Measurements from ENCODE around the gene SH2D3C. TPM values are rescaled to one million over a fixed set of nuclear protein-coding genes. Genes with fewer than 3 reads are reported as not detected.

SH2D3C gene
- polyA plus RNA-seq, 2 of the 4 experiments (the other 2 are of a cell fraction), result 0.06 TPM

DNA sequence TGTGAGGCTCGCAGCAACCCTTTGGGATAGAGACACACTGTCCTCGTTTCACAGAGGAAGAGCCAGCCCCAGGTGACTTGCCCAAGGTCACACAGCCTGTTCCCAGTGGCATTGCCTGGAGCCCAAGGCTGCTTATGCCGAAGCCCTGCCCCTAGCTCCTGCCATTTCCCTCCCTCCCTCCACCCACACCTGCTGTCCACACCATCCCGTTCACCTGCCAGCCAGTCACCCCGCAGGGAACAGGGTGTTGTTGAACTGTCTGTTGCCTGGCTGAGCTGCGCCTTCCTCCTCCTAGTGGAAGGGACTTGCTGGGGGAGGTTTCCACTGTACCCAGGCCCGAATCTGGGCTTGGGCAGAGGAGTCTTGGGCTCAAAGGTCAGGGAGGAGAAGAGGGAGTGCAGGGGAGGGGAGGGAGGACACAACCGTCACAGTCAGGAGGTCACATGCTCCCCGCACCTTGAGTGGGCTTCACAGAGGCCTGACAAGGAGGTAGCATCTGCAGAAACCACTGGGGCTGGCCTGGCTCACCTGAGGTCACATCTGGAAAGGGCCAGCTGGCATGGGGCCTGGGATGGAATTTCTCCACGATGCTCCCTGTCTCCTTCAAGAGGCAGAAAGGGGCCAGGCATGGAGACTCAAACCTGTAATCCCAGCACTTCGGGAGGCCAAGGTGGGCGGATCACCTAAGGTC is 56.3 kb downstream of the SH2D3C start:
- ChIA-PET CTCF (interaction anchor here (0.6 to 15.7 kb wide), 9 partner anchors 9 to 218 kb away, joined by 3 to 243 read pairs (median 3); partner anchors contain the start of gene TOR2A), POLR2A (no interaction called here)
- Histone ChIP-seq H3K9me3 (no peaks in the 10 kb centered on the region), H3K4me3 (no peak overlapping the region), H3K27ac (peak overlapping the region; percentile 67 to 88), H3K4me1 (peaks cover 25% of the 10 kb centered on the region), H3K4me2 (peak overlapping the region; percentile 75)
- FAIRE-seq (no peak), ATAC-seq (peak in 1 of 2 experiments; percentile 4; a peak in 3 of 6 replicates), DNase-seq (ENCODE audit: low read depth in 1 of 2, low spot score in 1 of 2) (no peak)
- TF ChIP-seq NR3C1 (IDR thresholded peaks at IDR 0.05) (no peak), ZNF302 (CRISPR knock-in tag; IDR thresholded peaks at IDR 0.05) (no peak), TP53 (CRISPR knock-in tag; IDR thresholded peaks at IDR 0.05) (no peak), MAFK (IDR thresholded peaks at IDR 0.05; ENCODE audit: partially characterized antibody) (no peak), PHF8 (IDR thresholded peaks at IDR 0.05; ENCODE audit: borderline replicate concordance, low read depth) (no peak), HOXB13 (CRISPR knock-in tag; IDR thresholded peaks at IDR 0.05; ENCODE audit: low read depth) (no peak), RAD21 (conservative IDR thresholded peaks at IDR 0.05 in 1 of 2, IDR thresholded peaks at IDR 0.05 in 1 of 2) (no peak), RFX5 (IDR thresholded peaks at IDR 0.05) (no peak), CHD2 (IDR thresholded peaks at IDR 0.05; ENCODE audit: low read length, partially characterized antibody) (no peak), MYC (IDR thresholded peaks at IDR 0.05; ENCODE audit: borderline replicate concordance, low read length) (no peak), GATA3 (IDR thresholded peaks at IDR 0.05; ENCODE audit: borderline replicate concordance) (no peak), JUN (IDR thresholded peaks at IDR 0.05) (no peak), CHD4 (IDR thresholded peaks at IDR 0.05; ENCODE audit: borderline replicate concordance) (no peak), BHLHE40 (IDR thresholded peaks at IDR 0.05; ENCODE audit: low read depth, low read length) (no peak), TFCP2L1 (CRISPR knock-in tag; IDR thresholded peaks at IDR 0.05) (no peak), EHF (CRISPR knock-in tag; IDR thresholded peaks at IDR 0.05) (no peak), RCOR1 (IDR thresholded peaks at IDR 0.05; ENCODE audit: low read depth, low read length) (no peak)
- TF ChIP-seq, protein P1, sequence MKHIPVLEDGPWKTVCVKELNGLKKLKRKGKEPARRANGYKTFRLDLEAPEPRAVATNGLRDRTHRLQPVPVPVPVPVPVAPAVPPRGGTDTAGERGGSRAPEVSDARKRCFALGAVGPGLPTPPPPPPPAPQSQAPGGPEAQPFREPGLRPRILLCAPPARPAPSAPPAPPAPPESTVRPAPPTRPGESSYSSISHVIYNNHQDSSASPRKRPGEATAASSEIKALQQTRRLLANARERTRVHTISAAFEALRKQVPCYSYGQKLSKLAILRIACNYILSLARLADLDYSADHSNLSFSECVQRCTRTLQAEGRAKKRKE (CRISPR knock-in tag; IDR thresholded peaks at IDR 0.05; ENCODE audit: low read depth), result no peak
- TF ChIP-seq, protein P2, sequence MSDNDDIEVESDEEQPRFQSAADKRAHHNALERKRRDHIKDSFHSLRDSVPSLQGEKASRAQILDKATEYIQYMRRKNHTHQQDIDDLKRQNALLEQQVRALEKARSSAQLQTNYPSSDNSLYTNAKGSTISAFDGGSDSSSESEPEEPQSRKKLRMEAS (IDR thresholded peaks at IDR 0.05), result no peak
- 63% methylated on average over 12 of the region's 12 CpGs for WGBS (ENCODE audit: missing lambda C conversion rate)

DNA sequence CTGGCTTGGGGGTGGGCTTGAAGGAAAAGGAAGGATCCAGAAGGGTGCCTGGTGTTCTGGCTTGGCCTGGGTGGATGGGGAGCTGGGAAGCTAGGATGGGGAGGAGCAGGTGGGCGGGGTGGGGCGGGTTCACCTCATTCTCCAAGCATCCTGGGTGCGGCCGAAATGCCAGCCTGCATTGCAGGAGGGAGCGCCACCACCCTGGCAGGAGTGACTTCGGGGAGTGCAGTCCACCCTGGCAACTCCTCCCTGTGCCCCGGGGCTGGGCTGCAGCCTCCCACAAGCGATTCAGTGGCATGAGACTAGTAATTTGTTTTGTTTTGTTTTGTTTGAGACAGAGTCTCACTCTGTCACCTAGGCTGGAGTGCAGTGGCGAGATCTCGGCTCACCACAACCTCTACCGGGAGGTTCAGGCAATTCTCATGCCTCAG is 57.1 kb downstream of the SH2D3C start:
- Histone ChIP-seq H3K27ac (peak overlapping the region; percentile 67 to 88), H3K4me2 (peak overlapping the region; percentile 75), H3K4me1 (peaks cover 26% of the 10 kb centered on the region), H3K4me3 (no peak overlapping the region), H3K9me3 (no peaks in the 10 kb centered on the region)
- FAIRE-seq, result no peak
- ChIA-PET CTCF (interaction anchor here (1.0 to 15.7 kb wide), 6 partner anchors 13 to 217 kb away, joined by 3 to 243 read pairs (median 3); partner anchors contain the start of gene TOR2A), POLR2A (interaction anchor here (0.6 kb wide), 1 partner anchor 114 kb away, joined by 4 read pairs; no protein-coding TSS in a partner anchor)
- TF ChIP-seq RAD21 (conservative IDR thresholded peaks at IDR 0.05 in 1 of 2, IDR thresholded peaks at IDR 0.05 in 1 of 2) (peak in 1 of 2 experiments; percentile 26; a peak in 2 of 5 replicates), HDAC2 (IDR thresholded peaks at IDR 0.05) (no peak)
- DNase-seq (ENCODE audit: low read depth in 1 of 2, low spot score in 1 of 2), result peak; percentile 77 to 87
- 8% methylated on average over 9 of the region's 11 CpGs for WGBS (ENCODE audit: missing lambda C conversion rate)
- peak; percentile 78 to 84 for ATAC-seq

DNA sequence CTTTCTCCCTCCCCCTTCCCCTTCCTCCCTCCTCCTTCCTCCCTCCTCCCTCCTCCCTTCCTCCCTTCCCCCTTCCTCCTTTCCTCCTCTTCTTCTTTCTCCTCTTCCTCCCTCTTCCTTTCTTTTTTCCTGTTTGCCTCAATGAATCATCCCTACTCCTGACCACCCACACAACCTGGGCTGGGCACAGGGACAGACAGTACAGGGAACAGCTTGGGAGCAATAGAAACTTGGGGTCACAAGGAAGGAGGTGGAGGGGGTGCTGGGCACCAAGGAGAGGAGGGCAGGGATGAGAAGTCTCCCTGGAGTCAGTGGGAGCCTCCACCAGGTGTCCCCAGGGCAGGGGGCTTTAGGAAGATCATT is 57.6 kb downstream of the SH2D3C start:
- DNase-seq (ENCODE audit: low read depth in 1 of 2, low spot score in 1 of 2) (no peak), FAIRE-seq (no peak), ATAC-seq (peak in 1 of 2 experiments; percentile 4; a peak in 2 of 6 replicates)
- ChIA-PET CTCF (interaction anchor here (0.9 to 7.4 kb wide), 4 partner anchors 8 to 217 kb away, joined by 3 to 63 read pairs (median 3); partner anchors contain the start of gene TOR2A), POLR2A (no interaction called here)
- Histone ChIP-seq H3K4me3 (no peak overlapping the region), H3K27ac (peak overlapping the region; percentile 67 to 88), H3K9me3 (no peaks in the 10 kb centered on the region), H3K4me2 (peak overlapping the region; percentile 75), H3K4me1 (peaks cover 30% of the 10 kb centered on the region)
- TF ChIP-seq, protein P3, sequence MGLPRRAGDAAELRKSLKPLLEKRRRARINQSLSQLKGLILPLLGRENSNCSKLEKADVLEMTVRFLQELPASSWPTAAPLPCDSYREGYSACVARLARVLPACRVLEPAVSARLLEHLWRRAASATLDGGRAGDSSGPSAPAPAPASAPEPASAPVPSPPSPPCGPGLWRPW (IDR thresholded peaks at IDR 0.05), result no peak
- TF ChIP-seq POLR2A (IDR thresholded peaks at IDR 0.05; ENCODE audit: low read length), result no peak
- TF ChIP-seq, protein P4, sequence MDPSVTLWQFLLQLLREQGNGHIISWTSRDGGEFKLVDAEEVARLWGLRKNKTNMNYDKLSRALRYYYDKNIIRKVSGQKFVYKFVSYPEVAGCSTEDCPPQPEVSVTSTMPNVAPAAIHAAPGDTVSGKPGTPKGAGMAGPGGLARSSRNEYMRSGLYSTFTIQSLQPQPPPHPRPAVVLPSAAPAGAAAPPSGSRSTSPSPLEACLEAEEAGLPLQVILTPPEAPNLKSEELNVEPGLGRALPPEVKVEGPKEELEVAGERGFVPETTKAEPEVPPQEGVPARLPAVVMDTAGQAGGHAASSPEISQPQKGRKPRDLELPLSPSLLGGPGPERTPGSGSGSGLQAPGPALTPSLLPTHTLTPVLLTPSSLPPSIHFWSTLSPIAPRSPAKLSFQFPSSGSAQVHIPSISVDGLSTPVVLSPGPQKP (IDR thresholded peaks at IDR 0.05; ENCODE audit: low read depth, low read length), result no peak
- TF ChIP-seq, protein P5, sequence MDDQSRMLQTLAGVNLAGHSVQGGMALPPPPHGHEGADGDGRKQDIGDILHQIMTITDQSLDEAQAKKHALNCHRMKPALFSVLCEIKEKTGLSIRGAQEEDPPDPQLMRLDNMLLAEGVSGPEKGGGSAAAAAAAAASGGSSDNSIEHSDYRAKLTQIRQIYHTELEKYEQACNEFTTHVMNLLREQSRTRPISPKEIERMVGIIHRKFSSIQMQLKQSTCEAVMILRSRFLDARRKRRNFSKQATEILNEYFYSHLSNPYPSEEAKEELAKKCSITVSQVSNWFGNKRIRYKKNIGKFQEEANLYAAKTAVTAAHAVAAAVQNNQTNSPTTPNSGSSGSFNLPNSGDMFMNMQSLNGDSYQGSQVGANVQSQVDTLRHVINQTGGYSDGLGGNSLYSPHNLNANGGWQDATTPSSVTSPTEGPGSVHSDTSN (IDR thresholded peaks at IDR 0.05), result no peak
- TF ChIP-seq, protein P6, sequence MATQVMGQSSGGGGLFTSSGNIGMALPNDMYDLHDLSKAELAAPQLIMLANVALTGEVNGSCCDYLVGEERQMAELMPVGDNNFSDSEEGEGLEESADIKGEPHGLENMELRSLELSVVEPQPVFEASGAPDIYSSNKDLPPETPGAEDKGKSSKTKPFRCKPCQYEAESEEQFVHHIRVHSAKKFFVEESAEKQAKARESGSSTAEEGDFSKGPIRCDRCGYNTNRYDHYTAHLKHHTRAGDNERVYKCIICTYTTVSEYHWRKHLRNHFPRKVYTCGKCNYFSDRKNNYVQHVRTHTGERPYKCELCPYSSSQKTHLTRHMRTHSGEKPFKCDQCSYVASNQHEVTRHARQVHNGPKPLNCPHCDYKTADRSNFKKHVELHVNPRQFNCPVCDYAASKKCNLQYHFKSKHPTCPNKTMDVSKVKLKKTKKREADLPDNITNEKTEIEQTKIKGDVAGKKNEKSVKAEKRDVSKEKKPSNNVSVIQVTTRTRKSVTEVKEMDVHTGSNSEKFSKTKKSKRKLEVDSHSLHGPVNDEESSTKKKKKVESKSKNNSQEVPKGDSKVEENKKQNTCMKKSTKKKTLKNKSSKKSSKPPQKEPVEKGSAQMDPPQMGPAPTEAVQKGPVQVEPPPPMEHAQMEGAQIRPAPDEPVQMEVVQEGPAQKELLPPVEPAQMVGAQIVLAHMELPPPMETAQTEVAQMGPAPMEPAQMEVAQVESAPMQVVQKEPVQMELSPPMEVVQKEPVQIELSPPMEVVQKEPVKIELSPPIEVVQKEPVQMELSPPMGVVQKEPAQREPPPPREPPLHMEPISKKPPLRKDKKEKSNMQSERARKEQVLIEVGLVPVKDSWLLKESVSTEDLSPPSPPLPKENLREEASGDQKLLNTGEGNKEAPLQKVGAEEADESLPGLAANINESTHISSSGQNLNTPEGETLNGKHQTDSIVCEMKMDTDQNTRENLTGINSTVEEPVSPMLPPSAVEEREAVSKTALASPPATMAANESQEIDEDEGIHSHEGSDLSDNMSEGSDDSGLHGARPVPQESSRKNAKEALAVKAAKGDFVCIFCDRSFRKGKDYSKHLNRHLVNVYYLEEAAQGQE (IDR thresholded peaks at IDR 0.05), result no peak
- TF ChIP-seq EHMT2 (IDR thresholded peaks at IDR 0.05; ENCODE audit: low read depth), result no peak
- TF ChIP-seq SMC3 (IDR thresholded peaks at IDR 0.05), result no peak

Data from A549 (cell line).